Trophoblast cell (in vitro differentiated cells and primary cell): ENCODE measurements around the gene CALHM1.
"Not testable (repeated sequence)": the region's sequence is repeated elsewhere in the genome, so short reads cannot be mapped to it uniquely, and the experiment has no call there.

Source experiments
- DNase-seq, 2 donors: peaks; one replicate each; pipeline ENCODE4 v3.0.0-alpha.2; 2016
- H2AFZ ChIP-seq: 2 replicates; pipeline ENCODE4 v1.6.1; 2013; ENCODE audit warnings: low read length, moderate library complexity, mild to moderate bottlenecking; ENCODE audit not compliant: insufficient read depth, poor library complexity
- H2AK5ac ChIP-seq: 2 replicates; pipeline ENCODE4 v1.6.1; 2013; ENCODE audit warnings: mild to moderate bottlenecking, low read length
- H2BK120ac ChIP-seq: 2 replicates; pipeline ENCODE4 v1.6.1; 2013; ENCODE audit warnings: low read length, mild to moderate bottlenecking, moderate library complexity; ENCODE audit not compliant: insufficient read depth, poor library complexity
- H2BK12ac ChIP-seq: 2 replicates; pipeline ENCODE4 v1.6.1; 2013; ENCODE audit warnings: mild to moderate bottlenecking, low read length, moderate library complexity
- H2BK5ac ChIP-seq: 2 replicates; pipeline ENCODE4 v1.6.1; 2013; ENCODE audit warnings: low read length, low read depth, moderate library complexity, mild to moderate bottlenecking; ENCODE audit not compliant: poor library complexity
- H3K14ac ChIP-seq: 2 replicates; pipeline ENCODE4 v1.6.1; 2013; ENCODE audit warnings: mild to moderate bottlenecking, low read length
- H3K18ac ChIP-seq: 2 replicates; pipeline ENCODE4 v1.6.1; 2013; ENCODE audit warnings: mild to moderate bottlenecking, low read length
- H3K23ac ChIP-seq: 2 replicates; pipeline ENCODE4 v1.6.1; 2013; ENCODE audit warnings: low read length
- H3K27ac ChIP-seq: 2 replicates; pipeline ENCODE4 v1.5.1; 2013; ENCODE audit warnings: low read depth, mild to moderate bottlenecking, inconsistent platforms, low read length, moderate library complexity
- H3K27me3 ChIP-seq: 2 replicates; pipeline ENCODE4 v1.6.1; 2013; ENCODE audit warnings: inconsistent platforms, mild to moderate bottlenecking, low read length, moderate library complexity; ENCODE audit not compliant: insufficient read depth
- H3K36me3 ChIP-seq, 2 experiments: 1 replicate in 1 of 2; 2 replicates in 1 of 2; pipeline ENCODE4 v1.6.1; 2013; ENCODE audit warnings: low read length in 2 of 2, mild to moderate bottlenecking in 2 of 2, moderate library complexity in 1 of 2; ENCODE audit not compliant: insufficient read depth in 2 of 2, control insufficient read depth in 1 of 2
- H3K4ac ChIP-seq: 2 replicates; pipeline ENCODE4 v1.6.1; 2013; ENCODE audit warnings: low read depth, mild to moderate bottlenecking, low read length, moderate library complexity
- H3K4me1 ChIP-seq, 2 experiments: 1 replicate in 1 of 2; 2 replicates in 1 of 2; pipeline ENCODE4 v1.6.1; 2013; ENCODE audit warnings: low read length in 2 of 2, mild to moderate bottlenecking in 2 of 2, moderate library complexity in 1 of 2; ENCODE audit not compliant: insufficient read depth in 2 of 2, control insufficient read depth in 1 of 2
- H3K4me2 ChIP-seq: 2 replicates; pipeline ENCODE4 v1.6.1; 2013; ENCODE audit warnings: inconsistent platforms, mild to moderate bottlenecking, low read length, moderate library complexity
- H3K4me3 ChIP-seq: 2 replicates; pipeline ENCODE4 v1.5.1; 2013; ENCODE audit warnings: mild to moderate bottlenecking, low read depth, low read length, inconsistent platforms
- H3K79me1 ChIP-seq: one replicate; pipeline ENCODE4 v1.6.1; 2013; ENCODE audit warnings: low read length
- H3K79me2 ChIP-seq: 2 replicates; pipeline ENCODE4 v1.6.1; 2013; ENCODE audit warnings: low read length, mild to moderate bottlenecking; ENCODE audit not compliant: control insufficient read depth, insufficient read depth, poor library complexity
- H3K9ac ChIP-seq: 2 replicates; pipeline ENCODE4 v1.6.1; 2013; ENCODE audit warnings: mild to moderate bottlenecking, low read length
- H3K9me3 ChIP-seq: 2 replicates; pipeline ENCODE4 v1.6.1; 2013; ENCODE audit warnings: low read depth, mild to moderate bottlenecking, control low read depth, inconsistent platforms, low read length; ENCODE audit not compliant: insufficient read depth
- H4K12ac ChIP-seq: 2 replicates; pipeline ENCODE4 v1.6.1; 2013; ENCODE audit warnings: low read depth, mild to moderate bottlenecking, low read length, moderate library complexity
- H4K8ac ChIP-seq: 2 replicates; pipeline ENCODE4 v1.6.1; 2013; ENCODE audit warnings: low read depth, mild to moderate bottlenecking, low read length, moderate library complexity
- H4K91ac ChIP-seq: one replicate; pipeline ENCODE4 v1.6.1; 2013; ENCODE audit warnings: low read depth, mild to moderate bottlenecking, low read length, moderate library complexity
- WGBS: extraction: QIAGEN DNeasy Blood & Tissue Kit; methylation state at CpG from one replicate; pipeline ENCODE4 v1.1.7; 2013; ENCODE audit warnings: missing lambda C conversion rate; ENCODE audit not compliant: insufficient read length, insufficient coverage; ENCODE audit errors: extremely low coverage; 5-methylcytosine and 5-hydroxymethylcytosine counted together

Gene CALHM1

DNA sequence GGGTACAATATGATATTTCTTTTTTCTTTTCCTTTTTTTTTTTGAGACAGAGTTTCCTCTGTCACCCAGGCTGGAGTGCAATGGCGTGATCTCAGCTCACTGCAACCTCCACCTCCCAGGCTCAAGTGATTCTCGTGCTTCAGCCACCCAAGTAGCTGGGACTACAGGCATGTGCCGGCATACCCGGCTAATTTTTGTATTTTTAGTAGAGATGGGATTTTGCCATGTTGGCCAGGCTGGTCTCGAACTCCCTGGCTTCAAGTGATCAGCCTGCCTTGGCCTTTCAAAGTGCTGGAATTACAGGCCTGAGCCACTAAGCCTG is 41.6 kb downstream of the CALHM1 start:
- not testable (repeated sequence) for H3K4me3 ChIP-seq, H3K27ac ChIP-seq, H4K91ac ChIP-seq, H3K18ac ChIP-seq, H4K12ac ChIP-seq, H3K14ac ChIP-seq, H3K9ac ChIP-seq, H2BK5ac ChIP-seq, H2AFZ ChIP-seq, H3K4me2 ChIP-seq, H3K23ac ChIP-seq, H3K9me3 ChIP-seq, H3K4me1 ChIP-seq, H3K79me2 ChIP-seq, H3K79me1 ChIP-seq, H3K4ac ChIP-seq, H2AK5ac ChIP-seq, H2BK120ac ChIP-seq, H2BK12ac ChIP-seq, DNase-seq, H3K27me3 ChIP-seq, H4K8ac ChIP-seq
- peaks cover 63 to 87% of the 10 kb centered on the region in 2 experiments for H3K36me3 ChIP-seq
- WGBS: no CpG with 5 or more reads among the region's 5 CpGs

DNA sequence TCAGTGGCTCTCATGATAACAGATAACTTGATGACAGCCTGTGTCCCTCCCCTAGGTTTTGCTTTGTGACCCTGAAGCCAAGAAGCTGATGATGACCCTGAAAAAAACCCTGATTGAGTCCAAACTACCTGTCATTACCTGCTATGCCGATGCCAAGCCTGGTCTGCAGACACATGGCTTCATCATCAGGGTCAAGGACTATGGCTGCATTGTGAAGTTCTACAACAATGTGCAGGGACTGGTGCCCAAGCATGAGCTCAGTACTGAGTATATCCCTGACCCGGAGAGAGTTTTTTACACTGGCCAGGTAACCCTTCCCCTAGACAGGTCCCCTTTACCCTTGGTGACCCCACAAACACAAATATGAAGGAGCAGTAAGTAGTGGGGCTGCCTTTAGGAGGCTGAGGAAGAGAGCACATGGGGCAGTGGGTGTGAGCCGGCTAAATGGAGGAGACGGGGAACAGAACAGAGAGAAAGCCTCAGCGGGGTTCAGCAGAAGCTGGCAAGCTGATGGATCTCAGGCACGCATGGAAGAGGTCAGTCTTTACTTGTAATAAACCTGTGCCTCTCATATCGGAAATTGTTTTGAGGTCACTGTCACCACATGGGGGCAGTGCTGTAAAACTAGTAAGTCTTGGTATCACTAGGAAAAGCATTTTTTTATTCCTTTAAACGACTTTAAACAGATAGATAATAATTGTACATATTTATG is 42.1 kb downstream of the CALHM1 start:
- Histone ChIP-seq H2AK5ac (no peak overlapping the region), H2BK5ac (no peak overlapping the region), H2BK12ac (no peak overlapping the region), H3K79me1 (no peaks in the 10 kb centered on the region), H3K4ac (no peak overlapping the region), H3K36me3 (peaks cover 64 to 88% of the 10 kb centered on the region in 2 experiments), H4K8ac (no peak overlapping the region), H3K23ac (no peak overlapping the region), H3K14ac (no peak overlapping the region), H3K27me3 (no peaks in the 10 kb centered on the region), H2BK120ac (no peak overlapping the region), H3K4me3 (no peak overlapping the region), H3K79me2 (no peaks in the 10 kb centered on the region), H3K4me2 (no peak overlapping the region), H3K18ac (no peak overlapping the region), H3K9me3 (no peaks in the 10 kb centered on the region), H3K4me1 (no peaks in the 10 kb centered on the region), H3K27ac (no peak overlapping the region), H2AFZ (no peak overlapping the region), H4K91ac (no peak overlapping the region), H3K9ac (no peak overlapping the region), H4K12ac (no peak overlapping the region)
- WGBS: no CpG with 5 or more reads among the region's 8 CpGs
- DNase-seq: peak; percentile 72 to 86

DNA sequence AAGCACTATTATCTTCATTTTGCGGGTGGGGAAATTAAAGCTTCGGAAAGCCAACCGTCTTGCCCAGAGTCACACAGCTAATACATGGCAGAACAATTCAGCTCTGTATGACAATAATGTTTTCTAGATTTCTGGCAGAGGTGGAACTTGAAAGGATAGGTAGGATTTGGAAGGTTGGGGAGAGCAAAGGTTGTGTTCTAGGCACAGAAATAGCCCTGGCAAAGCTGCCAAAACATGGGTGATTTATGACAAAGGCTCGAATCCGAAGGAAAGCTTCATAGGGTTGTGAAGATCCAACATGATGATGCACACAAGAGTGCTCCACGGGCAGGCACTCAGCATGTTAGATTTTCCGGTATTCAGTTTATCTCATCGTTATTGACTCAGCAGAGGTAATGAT is 43.1 kb downstream of the CALHM1 start:
- no peak for DNase-seq
- no peak overlapping the region for H3K4me3 ChIP-seq
- H4K91ac ChIP-seq: no peak overlapping the region
- no peaks in the 10 kb centered on the region for H3K9me3 ChIP-seq
- H4K8ac ChIP-seq: no peak overlapping the region
- H3K36me3 ChIP-seq: peaks cover 64 to 84% of the 10 kb centered on the region in 2 experiments
- no peak overlapping the region for H3K4me2 ChIP-seq
- no peak overlapping the region for H2BK12ac ChIP-seq
- no peaks in the 10 kb centered on the region for H3K79me2 ChIP-seq
- no peak overlapping the region for H2BK5ac ChIP-seq
- H3K27ac ChIP-seq: no peak overlapping the region
- H2BK120ac ChIP-seq: no peak overlapping the region
- no peak overlapping the region for H2AK5ac ChIP-seq
- no peaks in the 10 kb centered on the region for H3K4me1 ChIP-seq
- no peak overlapping the region for H3K23ac ChIP-seq
- H3K18ac ChIP-seq: no peak overlapping the region
- H3K79me1 ChIP-seq: no peaks in the 10 kb centered on the region
- H3K27me3 ChIP-seq: no peaks in the 10 kb centered on the region
- no peak overlapping the region for H4K12ac ChIP-seq
- no CpG with 5 or more reads among the region's 8 CpGs for WGBS
- no peak overlapping the region for H2AFZ ChIP-seq
- H3K4ac ChIP-seq: no peak overlapping the region
- H3K14ac ChIP-seq: no peak overlapping the region
- H3K9ac ChIP-seq: no peak overlapping the region

DNA sequence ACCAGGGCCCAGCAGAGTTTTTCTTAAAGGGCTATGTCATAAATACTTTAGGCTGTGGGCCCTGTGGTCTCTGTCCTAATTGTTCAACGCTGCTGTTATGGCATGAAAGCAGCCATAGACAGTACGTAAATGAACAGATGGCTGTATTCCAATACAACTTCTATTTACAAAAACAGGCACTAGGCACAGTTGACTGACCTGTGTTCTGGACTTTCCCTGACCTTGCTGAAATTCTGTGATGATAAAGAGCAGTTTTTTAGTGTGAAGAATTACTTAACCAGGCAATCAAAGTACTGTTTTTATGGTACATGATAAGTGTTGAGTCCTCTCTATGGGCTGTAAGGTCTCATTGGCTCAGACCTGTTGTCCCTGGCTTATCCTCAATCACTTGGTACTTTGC is 45.1 kb downstream of the CALHM1 start:
- no peak for DNase-seq
- H3K4ac ChIP-seq: no peak overlapping the region
- no peak overlapping the region for H3K4me2 ChIP-seq
- no peak overlapping the region for H3K9ac ChIP-seq
- no peaks in the 10 kb centered on the region for H3K4me1 ChIP-seq
- no peak overlapping the region for H2BK120ac ChIP-seq
- H3K23ac ChIP-seq: no peak overlapping the region
- H2AK5ac ChIP-seq: no peak overlapping the region
- no CpG with 5 or more reads among the region's 2 CpGs for WGBS
- H3K14ac ChIP-seq: no peak overlapping the region
- H4K8ac ChIP-seq: no peak overlapping the region
- no peak overlapping the region for H2BK12ac ChIP-seq
- H3K79me1 ChIP-seq: no peaks in the 10 kb centered on the region
- no peak overlapping the region for H2BK5ac ChIP-seq
- H3K18ac ChIP-seq: no peak overlapping the region
- no peaks in the 10 kb centered on the region for H3K79me2 ChIP-seq
- H3K36me3 ChIP-seq: peaks cover 55 to 76% of the 10 kb centered on the region in 2 experiments
- no peak overlapping the region for H3K27ac ChIP-seq
- no peak overlapping the region for H4K12ac ChIP-seq
- no peak overlapping the region for H2AFZ ChIP-seq
- H3K9me3 ChIP-seq: no peaks in the 10 kb centered on the region
- no peaks in the 10 kb centered on the region for H3K27me3 ChIP-seq
- H3K4me3 ChIP-seq: no peak overlapping the region
- no peak overlapping the region for H4K91ac ChIP-seq
